NCI-H187 treated with DMSO at 0.1 percent for 48 hours (cell line): ENCODE data around the gene FAM117B.

Experiments
- DNase-seq: peaks from one replicate; lab custom pipeline; 2025; lab: John Stamatoyannopoulos, UW

The FAM117B gene

DNA sequence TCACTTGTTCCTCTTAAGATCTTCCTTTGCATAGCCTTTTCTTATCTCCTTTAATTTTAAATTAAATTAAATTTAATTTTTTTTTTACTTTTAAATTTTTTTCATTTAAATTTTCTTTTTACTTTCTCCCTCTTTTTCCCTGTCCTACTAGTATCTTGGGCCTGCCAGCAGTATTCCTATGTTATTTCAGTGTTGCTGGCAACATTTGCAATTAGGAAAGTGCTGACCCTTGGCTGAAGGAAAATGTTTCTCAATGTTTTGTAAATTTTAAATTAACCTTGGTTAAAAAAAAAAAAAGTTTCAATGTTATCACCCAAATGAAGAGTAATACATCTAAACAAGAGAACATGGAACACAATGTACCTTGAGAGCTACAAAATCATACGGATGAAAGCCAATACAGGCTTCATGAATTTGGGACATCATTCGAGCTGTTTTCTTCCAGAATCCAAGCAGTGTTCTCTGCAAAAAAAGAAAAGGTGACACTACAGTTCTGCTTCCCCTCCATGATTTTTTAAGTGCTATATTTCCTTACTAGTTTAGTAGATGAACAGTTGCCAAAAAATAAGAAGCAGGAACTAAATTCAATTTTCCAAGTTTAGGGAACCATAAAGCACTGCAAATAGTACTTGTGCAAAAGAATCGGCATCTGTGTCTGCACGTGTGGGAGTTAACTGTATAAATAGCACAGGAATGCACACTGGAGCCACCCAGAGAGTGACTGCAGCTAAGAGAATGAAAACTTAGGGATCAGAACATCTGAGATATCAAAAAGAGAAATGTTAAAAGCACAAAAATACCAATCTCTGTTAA is 181.0 kb downstream of the FAM117B start:
- no peak for DNase-seq

DNA sequence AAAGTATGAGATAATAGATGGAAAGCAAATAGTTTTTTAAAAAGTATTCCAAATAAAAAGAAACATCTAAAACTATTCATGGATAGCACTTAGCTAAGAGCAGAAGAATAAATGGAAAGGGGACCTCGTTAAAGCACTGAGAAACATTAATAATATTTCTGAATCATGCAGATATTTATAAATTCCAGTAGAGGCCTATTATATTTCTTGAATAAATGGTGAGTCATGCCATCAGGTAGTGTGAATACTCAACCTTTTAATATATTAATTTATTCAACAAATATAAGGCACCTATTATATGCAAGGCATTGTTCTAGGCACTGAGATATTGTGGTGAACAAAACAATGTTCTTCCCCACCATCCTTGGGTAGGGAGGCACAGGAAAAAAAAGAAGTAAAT is 183.0 kb downstream of the FAM117B start:
- DNase-seq = no peak

DNA sequence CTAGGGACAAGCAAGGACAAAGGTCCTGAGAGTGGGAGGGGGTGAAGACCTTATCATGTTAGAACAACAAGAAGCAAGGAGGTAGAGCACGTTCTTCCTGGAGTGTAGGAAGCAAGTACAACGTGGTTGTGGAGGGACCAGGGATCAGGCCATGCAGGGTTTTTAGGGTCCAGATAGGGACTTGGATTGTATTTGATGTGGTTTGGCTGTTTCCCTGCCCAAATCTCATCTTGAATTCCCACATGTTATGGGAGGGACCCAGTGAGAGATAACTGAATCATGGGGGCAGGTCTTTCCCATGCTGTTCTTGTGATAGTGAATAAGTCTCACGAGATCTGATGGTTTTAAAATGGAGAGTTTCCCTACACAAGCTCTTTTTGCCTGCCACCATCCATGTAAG is 183.6 kb downstream of the FAM117B start:
- no peak for DNase-seq
